Activated naive CD4-positive, alpha-beta T cell treated with anti-CD3 and anti-CD28 coated beads, Interleukin-2, amount 50 U/mL, for 72 hours (primary cell): ENCODE results near the gene SHROOM4. TPM values are rescaled to one million over a fixed set of nuclear protein-coding genes. Genes with fewer than 3 reads are reported as not detected.
A peak's percentile ranks its signal among the peaks of the same experiment; 100 is the strongest.

ENCODE experiments used
- ATAC-seq, 2 donors: fragments of 150-1000 bp; cut with Tn5 transposase; 2 replicates each; pipeline ENCODE4 v1.10.0; 2021; ENCODE audit warnings: mild to moderate bottlenecking in 2 of 2, moderate library complexity in 2 of 2
- DNase-seq, 2 donors: peaks; one replicate each; pipeline ENCODE4 v3.0.0; 2021 to 2022; ENCODE audit warnings: low spot score in 2 of 2
- H3K27ac Mint-ChIP-seq, 2 donors: one replicate each; pipeline ENCODE4 v1.8.0; 2022; ENCODE audit warnings: mild to moderate bottlenecking in 2 of 2, mixed read lengths in 2 of 2
- H3K36me3 Mint-ChIP-seq, 2 donors: one replicate each; pipeline ENCODE4 v1.8.0; 2022; ENCODE audit warnings: mixed read lengths in 2 of 2
- H3K9me3 Mint-ChIP-seq, 2 donors: one replicate each; pipeline ENCODE4 v1.8.0; 2022; ENCODE audit warnings: mixed read lengths in 2 of 2
- total RNA-seq, 2 donors: library from RNA; stranded (reverse); gene quantifications; one replicate each; pipeline ENCODE4 v1.2.3, GENCODE V29; 2022

SHROOM4 gene
- total RNA-seq, 2 donors from 2014 or later, result not detected

- no peak for ATAC-seq
- Mint-ChIP-seq H3K36me3 (no peaks in the 10 kb centered on the region), H3K27ac (no peak overlapping the region), H3K9me3 (no peaks in the 10 kb centered on the region)
- DNase-seq, result no peak
Observed at GRCh38 chrX:50723006-50723405, 91.0 kb downstream of the SHROOM4 start.

GRCh38 chrX:50721764-50722521, 92.1 kb downstream of the SHROOM4 start:
- no peak for ATAC-seq
- Mint-ChIP-seq H3K36me3 (no peaks in the 10 kb centered on the region), H3K9me3 (no peaks in the 10 kb centered on the region), H3K27ac (no peak overlapping the region)
- DNase-seq, result no peak

- Mint-ChIP-seq H3K36me3 (no peaks in the 10 kb centered on the region), H3K9me3 (no peaks in the 10 kb centered on the region), H3K27ac (no peak overlapping the region)
- DNase-seq (no peak), ATAC-seq (no peak)
Observed at GRCh38 chrX:50719614-50720013, 94.4 kb downstream of the SHROOM4 start.

- Mint-ChIP-seq H3K36me3 (no peaks in the 10 kb centered on the region), H3K9me3 (no peaks in the 10 kb centered on the region), H3K27ac (no peak overlapping the region)
- ATAC-seq (no peak), DNase-seq (no peak)
Observed at GRCh38 chrX:50718776-50719175, 95.2 kb downstream of the SHROOM4 start.

- H3K27ac Mint-ChIP-seq, result no peak overlapping the region
- no peaks in the 10 kb centered on the region for H3K9me3 Mint-ChIP-seq
- DNase-seq (no peak), ATAC-seq (no peak)
- no peaks in the 10 kb centered on the region for H3K36me3 Mint-ChIP-seq
Observed at GRCh38 chrX:50716706-50717105, 97.3 kb downstream of the SHROOM4 start.

GRCh38 chrX:50712777-50713176, 101.2 kb downstream of the SHROOM4 start:
- ATAC-seq, result no peak
- H3K9me3 Mint-ChIP-seq, result no peaks in the 10 kb centered on the region
- DNase-seq, result no peak
- no peaks in the 10 kb centered on the region for H3K36me3 Mint-ChIP-seq
- H3K27ac Mint-ChIP-seq, result no peak overlapping the region

GRCh38 chrX:50711907-50712306, 102.1 kb downstream of the SHROOM4 start:
- no peak for ATAC-seq
- H3K9me3 Mint-ChIP-seq, result no peaks in the 10 kb centered on the region
- H3K27ac Mint-ChIP-seq, result no peak overlapping the region
- H3K36me3 Mint-ChIP-seq, result no peaks in the 10 kb centered on the region
- DNase-seq, result no peak

GRCh38 chrX:50707955-50708699, 105.9 kb downstream of the SHROOM4 start:
- Mint-ChIP-seq H3K9me3 (no peaks in the 10 kb centered on the region), H3K27ac (no peak overlapping the region), H3K36me3 (no peaks in the 10 kb centered on the region)
- DNase-seq (no peak), ATAC-seq (no peak)

GRCh38 chrX:50707405-50707804, 106.6 kb downstream of the SHROOM4 start:
- Mint-ChIP-seq H3K9me3 (no peaks in the 10 kb centered on the region), H3K36me3 (no peaks in the 10 kb centered on the region), H3K27ac (no peak overlapping the region)
- DNase-seq (no peak), ATAC-seq (no peak)

GRCh38 chrX:50705042-50705441, 109.0 kb downstream of the SHROOM4 start:
- no peak overlapping the region for H3K27ac Mint-ChIP-seq
- ATAC-seq (no peak), DNase-seq (no peak)
- no peaks in the 10 kb centered on the region for H3K36me3 Mint-ChIP-seq
- H3K9me3 Mint-ChIP-seq, result no peaks in the 10 kb centered on the region

- DNase-seq (no peak), ATAC-seq (no peak)
- Mint-ChIP-seq H3K9me3 (no peaks in the 10 kb centered on the region), H3K36me3 (no peaks in the 10 kb centered on the region), H3K27ac (no peak overlapping the region)
Observed at GRCh38 chrX:50704360-50704759, 109.6 kb downstream of the SHROOM4 start.

- DNase-seq (no peak), ATAC-seq (no peak)
- Mint-ChIP-seq H3K36me3 (no peaks in the 10 kb centered on the region), H3K27ac (no peak overlapping the region), H3K9me3 (no peaks in the 10 kb centered on the region)
Observed at GRCh38 chrX:50700921-50701320, 113.1 kb downstream of the SHROOM4 start.

GRCh38 chrX:50698944-50699343, 115.0 kb downstream of the SHROOM4 start:
- ATAC-seq (no peak), DNase-seq (no peak)
- H3K9me3 Mint-ChIP-seq, result no peaks in the 10 kb centered on the region
- H3K27ac Mint-ChIP-seq, result no peak overlapping the region
- H3K36me3 Mint-ChIP-seq, result no peaks in the 10 kb centered on the region

- Mint-ChIP-seq H3K36me3 (no peaks in the 10 kb centered on the region), H3K27ac (no peak overlapping the region), H3K9me3 (no peaks in the 10 kb centered on the region)
- ATAC-seq (no peak), DNase-seq (no peak)
Observed at GRCh38 chrX:50697691-50698090, 116.3 kb downstream of the SHROOM4 start.

GRCh38 chrX:50691820-50692219, 122.2 kb downstream of the SHROOM4 start:
- H3K27ac Mint-ChIP-seq, result no peak overlapping the region
- H3K36me3 Mint-ChIP-seq, result no peaks in the 10 kb centered on the region
- no peaks in the 10 kb centered on the region for H3K9me3 Mint-ChIP-seq
- ATAC-seq (peak in 1 of 2 donors; percentile 61), DNase-seq (peak in 1 of 2 donors; percentile 6)

- DNase-seq (no peak), ATAC-seq (no peak)
- H3K9me3 Mint-ChIP-seq, result no peaks in the 10 kb centered on the region
- H3K36me3 Mint-ChIP-seq, result no peaks in the 10 kb centered on the region
- no peak overlapping the region for H3K27ac Mint-ChIP-seq
Observed at GRCh38 chrX:50684871-50685270, 129.1 kb downstream of the SHROOM4 start.

- no peaks in the 10 kb centered on the region for H3K9me3 Mint-ChIP-seq
- no peaks in the 10 kb centered on the region for H3K36me3 Mint-ChIP-seq
- H3K27ac Mint-ChIP-seq, result no peak overlapping the region
- ATAC-seq, result no peak
- no peak for DNase-seq
Observed at GRCh38 chrX:50680990-50681389, 133.0 kb downstream of the SHROOM4 start.

- DNase-seq (no peak), ATAC-seq (no peak)
- Mint-ChIP-seq H3K27ac (no peak overlapping the region), H3K36me3 (no peaks in the 10 kb centered on the region), H3K9me3 (no peaks in the 10 kb centered on the region)
Observed at GRCh38 chrX:50677789-50678188, 136.2 kb downstream of the SHROOM4 start.
